ENCODE measurements around the gene LDHD. TPM values are rescaled to one million over a fixed set of nuclear protein-coding genes. Genes with fewer than 3 reads are reported as not detected.

LDHD gene
- total RNA-seq, 1 donor from 2014 or later, result 0.53 TPM

DNA sequence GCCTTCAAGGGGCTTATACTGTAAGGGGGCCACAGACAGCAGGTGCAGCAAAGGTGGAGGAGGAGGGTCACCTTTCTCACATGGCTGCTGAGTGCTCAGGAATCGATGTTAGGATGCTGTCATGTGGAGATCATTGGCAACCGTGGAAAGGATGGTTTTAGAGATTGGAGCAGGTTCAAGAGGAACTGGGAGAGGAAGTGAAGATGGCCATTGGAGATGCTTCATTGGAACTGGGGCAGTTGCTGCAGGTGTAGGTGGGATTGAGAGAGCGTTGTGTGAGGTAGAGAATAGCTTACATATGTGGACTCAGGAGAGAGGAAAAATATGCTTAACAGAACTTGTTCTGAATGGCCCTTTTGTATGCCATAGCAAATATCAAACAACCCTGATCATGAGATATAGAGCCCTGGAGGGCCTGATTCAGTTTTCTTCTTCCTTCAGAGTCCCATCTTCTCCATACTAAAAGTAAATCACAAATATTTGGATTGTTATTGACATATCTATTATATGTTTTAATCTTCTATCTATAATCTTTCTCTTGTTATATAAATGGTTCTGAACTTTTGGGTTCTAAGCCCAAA, 40.8 kb downstream of the LDHD start:
- no peak for FAIRE-seq
- no peaks in the 10 kb centered on the region for H3K27me3 ChIP-seq (ENCODE audit: control insufficient read depth, insufficient read depth, low read length)
- no peak overlapping the region for H3K4me3 ChIP-seq (ENCODE audit: low read depth, low read length)
- TF ChIP-seq, protein P1, sequence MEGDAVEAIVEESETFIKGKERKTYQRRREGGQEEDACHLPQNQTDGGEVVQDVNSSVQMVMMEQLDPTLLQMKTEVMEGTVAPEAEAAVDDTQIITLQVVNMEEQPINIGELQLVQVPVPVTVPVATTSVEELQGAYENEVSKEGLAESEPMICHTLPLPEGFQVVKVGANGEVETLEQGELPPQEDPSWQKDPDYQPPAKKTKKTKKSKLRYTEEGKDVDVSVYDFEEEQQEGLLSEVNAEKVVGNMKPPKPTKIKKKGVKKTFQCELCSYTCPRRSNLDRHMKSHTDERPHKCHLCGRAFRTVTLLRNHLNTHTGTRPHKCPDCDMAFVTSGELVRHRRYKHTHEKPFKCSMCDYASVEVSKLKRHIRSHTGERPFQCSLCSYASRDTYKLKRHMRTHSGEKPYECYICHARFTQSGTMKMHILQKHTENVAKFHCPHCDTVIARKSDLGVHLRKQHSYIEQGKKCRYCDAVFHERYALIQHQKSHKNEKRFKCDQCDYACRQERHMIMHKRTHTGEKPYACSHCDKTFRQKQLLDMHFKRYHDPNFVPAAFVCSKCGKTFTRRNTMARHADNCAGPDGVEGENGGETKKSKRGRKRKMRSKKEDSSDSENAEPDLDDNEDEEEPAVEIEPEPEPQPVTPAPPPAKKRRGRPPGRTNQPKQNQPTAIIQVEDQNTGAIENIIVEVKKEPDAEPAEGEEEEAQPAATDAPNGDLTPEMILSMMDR (IDR thresholded peaks at IDR 0.05; ENCODE audit: insufficient read depth, low read length, severe bottlenecking), result no peak
- H3K36me3 ChIP-seq (ENCODE audit: control insufficient read depth, insufficient read depth, low read length), result no peaks in the 10 kb centered on the region
- DNase-seq (ENCODE audit: low read depth), result no peak

DNA sequence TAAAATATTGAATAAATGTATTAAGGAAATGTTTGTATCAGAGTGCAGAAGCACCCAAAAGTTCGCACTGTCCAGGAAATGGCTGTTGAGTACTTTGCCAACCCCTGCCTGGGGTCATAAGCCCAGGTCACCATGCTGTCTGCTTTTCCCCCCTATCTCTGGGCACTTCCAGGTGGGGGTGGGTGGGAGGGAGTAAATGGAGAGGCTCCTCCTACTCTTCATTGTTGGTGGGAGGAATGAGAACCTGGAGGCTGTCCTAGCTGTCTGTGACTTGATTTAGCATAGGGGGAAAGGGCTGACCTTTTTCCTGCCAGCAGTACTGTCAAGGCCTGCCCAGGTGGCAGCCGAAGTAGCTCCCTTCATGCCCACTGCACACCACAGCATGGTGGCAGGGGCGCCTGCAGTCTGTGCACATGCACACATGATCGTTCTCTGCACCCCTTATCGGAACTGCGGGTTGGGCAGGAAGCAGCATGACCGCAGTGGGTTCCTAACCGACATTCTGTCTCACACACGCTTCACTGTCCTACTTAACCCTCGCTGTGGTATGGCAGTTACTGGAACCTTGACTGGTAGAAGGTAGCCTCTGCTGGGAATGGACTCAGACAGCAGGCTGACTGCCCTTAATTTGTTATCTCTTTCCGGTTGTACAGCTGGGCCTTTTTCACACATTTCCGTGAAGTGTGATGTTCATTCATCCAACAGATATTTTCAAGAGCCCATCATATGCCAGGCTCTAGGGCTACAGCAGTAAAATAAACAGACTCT, 41.5 kb downstream of the LDHD start:
- no peak for FAIRE-seq
- Histone ChIP-seq H3K27me3 (ENCODE audit: control insufficient read depth, insufficient read depth, low read length) (no peaks in the 10 kb centered on the region), H3K4me3 (ENCODE audit: low read depth, low read length) (no peak overlapping the region), H3K36me3 (ENCODE audit: control insufficient read depth, insufficient read depth, low read length) (no peaks in the 10 kb centered on the region)
- TF ChIP-seq, protein P1 (IDR thresholded peaks at IDR 0.05; ENCODE audit: insufficient read depth, low read length, severe bottlenecking), result no peak
- DNase-seq (ENCODE audit: low read depth), result no peak

DNA sequence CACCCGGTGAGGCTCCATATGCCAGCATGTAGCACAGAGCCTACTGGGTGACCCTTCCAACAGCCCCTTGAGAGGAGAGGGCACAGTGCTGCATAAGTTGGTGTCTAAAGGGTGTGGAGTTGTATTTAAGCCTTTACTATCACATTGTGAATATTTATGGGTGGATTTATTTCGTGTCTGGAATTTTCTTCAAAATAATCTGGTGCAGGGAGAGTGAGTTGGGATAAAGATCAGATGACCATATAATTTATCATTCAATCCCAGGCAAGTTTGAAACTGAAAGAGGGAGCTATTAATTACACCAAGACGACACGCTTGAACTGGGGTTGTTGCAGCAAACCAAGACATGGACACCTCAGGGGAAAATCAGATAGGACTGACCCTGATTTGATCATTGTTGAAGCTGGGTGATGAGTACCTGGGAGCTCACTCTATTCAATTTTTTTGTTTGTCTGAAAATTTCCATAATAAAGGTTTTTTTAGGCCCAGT, 42.2 kb downstream of the LDHD start:
- Histone ChIP-seq H3K4me3 (ENCODE audit: low read depth, low read length) (no peak overlapping the region), H3K36me3 (ENCODE audit: control insufficient read depth, insufficient read depth, low read length) (no peaks in the 10 kb centered on the region), H3K27me3 (ENCODE audit: control insufficient read depth, insufficient read depth, low read length) (no peaks in the 10 kb centered on the region)
- FAIRE-seq (no peak), DNase-seq (ENCODE audit: low read depth) (no peak)
- TF ChIP-seq, protein P1 (IDR thresholded peaks at IDR 0.05; ENCODE audit: insufficient read depth, low read length, severe bottlenecking), result no peak

DNA sequence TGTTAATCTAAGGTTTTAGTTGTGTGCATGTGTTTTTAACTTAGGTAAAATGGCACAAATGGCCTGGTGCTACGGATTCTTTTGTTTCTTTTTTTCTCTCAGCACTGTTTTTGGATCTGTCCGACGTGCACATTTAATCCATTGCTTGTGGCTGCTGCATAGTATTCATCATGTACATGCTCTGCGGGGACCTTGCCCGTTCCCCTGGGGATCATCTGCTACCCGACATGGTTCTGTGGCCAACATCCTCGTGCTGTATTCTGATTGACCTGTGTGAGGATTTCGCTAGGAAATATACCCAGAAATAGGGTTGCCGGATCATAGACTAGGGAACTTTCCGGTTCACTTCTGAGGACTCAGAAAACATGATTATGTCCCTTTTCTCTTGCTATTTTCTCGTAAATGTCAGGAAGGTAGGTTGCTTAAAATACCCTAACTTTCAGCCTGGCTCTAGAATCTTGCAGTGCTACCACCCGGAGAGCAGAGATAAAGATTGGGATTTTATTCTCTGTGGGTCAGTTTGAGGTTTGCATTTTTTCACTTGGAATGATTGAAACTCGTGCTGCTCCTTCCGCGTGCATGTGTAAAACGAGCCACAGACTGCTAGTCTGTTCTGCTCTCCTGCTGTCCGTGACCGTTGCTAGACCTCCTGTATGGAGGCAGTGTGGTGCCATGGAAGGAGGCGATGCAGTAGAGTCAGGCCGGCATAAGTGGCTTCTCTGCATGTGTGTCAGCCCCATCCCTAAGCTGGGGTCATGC, 42.9 kb downstream of the LDHD start:
- DNase-seq (ENCODE audit: low read depth), result no peak
- Histone ChIP-seq H3K4me3 (ENCODE audit: low read depth, low read length) (no peak overlapping the region), H3K36me3 (ENCODE audit: control insufficient read depth, insufficient read depth, low read length) (no peaks in the 10 kb centered on the region), H3K27me3 (ENCODE audit: control insufficient read depth, insufficient read depth, low read length) (no peaks in the 10 kb centered on the region)
- TF ChIP-seq, protein P1 (IDR thresholded peaks at IDR 0.05; ENCODE audit: insufficient read depth, low read length, severe bottlenecking), result no peak
- FAIRE-seq, result no peak

DNA sequence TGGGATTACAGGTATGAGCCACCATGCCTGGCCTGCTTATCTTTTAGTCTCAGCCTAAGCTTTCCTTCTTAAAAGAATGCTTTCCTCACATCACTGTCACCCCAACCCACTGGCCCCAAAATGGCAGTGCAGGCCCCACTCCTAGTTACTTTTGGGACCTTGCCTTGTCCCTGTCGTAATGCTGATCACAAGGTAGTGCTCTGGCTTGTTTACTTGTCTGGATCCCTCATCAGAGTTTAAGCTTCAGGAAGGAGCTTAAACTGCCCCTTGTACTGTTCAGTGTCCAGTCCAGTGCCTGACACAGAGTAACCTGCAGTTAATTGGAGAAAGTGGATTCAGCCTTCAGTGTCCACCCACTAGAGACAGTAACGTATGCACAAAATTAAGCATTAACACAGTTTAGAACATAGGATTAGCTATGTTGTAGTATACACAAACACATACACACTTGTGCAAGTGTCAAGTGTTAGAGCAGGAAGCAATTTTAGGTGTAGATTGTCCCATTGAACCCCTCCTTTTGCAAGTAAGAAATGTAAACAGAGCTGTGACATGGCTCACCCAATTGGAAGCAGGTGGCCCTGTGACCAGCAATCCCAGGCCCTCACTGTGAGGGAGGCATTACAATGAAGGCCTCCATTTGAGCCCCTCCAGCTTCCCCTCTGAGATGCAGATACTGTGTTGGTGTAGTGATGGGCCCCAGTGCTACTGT, 44.2 kb downstream of the LDHD start:
- H3K27me3 ChIP-seq (ENCODE audit: control insufficient read depth, insufficient read depth, low read length), result no peaks in the 10 kb centered on the region
- H3K4me3 ChIP-seq (ENCODE audit: low read depth, low read length), result no peak overlapping the region
- FAIRE-seq, result no peak
- TF ChIP-seq, protein P1 (IDR thresholded peaks at IDR 0.05; ENCODE audit: insufficient read depth, low read length, severe bottlenecking), result no peak
- no peak for DNase-seq (ENCODE audit: low read depth)
- H3K36me3 ChIP-seq (ENCODE audit: control insufficient read depth, insufficient read depth, low read length), result no peaks in the 10 kb centered on the region
